SH-SY5Y (cell line): ENCODE data around the gene ZIC3.

Experiments used
- GATA2 ChIP-seq: IDR thresholded peaks from 2 replicates; pipeline ENCODE4 v1.6.1; 2011; ENCODE audit warnings: mild to moderate bottlenecking, low read depth, low read length
- GATA3 ChIP-seq: IDR thresholded peaks from 2 replicates; pipeline ENCODE4 v1.6.1; 2011; ENCODE audit warnings: low read depth, mild to moderate bottlenecking, low read length, moderate library complexity

Gene ZIC3

DNA sequence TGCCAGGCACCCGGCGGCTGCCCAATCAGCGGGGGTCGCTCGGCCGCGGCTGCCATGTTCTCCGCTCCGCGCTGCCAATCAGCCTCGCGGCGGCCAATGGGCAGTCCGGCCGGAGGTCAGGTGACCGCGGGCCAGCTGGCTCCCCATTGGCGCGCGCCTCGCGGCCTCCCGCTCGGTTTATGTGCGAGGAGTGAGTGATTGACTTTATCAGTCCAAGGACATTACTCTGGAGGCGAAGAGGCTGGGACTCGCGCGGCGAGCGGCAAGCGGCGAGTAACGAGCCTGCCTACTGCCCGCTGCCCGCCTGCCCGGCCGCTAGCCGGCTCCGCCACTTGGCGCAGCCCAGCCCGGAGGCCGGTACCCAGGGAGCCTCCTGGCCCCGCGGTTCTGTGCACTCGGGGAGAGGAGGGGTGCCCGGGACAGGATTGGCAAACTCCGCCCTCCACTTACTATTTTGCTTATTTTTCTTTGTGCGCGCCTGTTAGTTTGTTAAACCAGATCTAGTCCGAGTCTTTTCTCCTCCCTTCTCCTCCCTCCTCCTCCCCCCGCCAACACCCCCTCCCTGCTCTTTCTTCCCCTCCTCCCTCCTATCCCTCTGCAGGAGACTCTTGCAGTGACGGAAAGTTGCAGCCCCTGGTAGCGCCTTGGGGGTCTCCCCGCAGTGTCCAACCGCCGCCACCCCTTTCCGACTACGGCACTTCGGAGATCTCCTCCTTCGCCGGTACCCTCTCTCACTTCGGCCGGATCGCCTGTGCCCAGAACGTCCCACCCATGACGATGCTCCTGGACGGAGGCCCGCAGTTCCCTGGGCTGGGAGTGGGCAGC, at the start of gene ZIC3:
Gene ZIC3 (plus strand): TSS at position 207 of the 825 bp plus-strand sequence. CDS start 565 bp downstream, at position 772.
- no peak for TF ChIP-seq GATA2
- TF ChIP-seq GATA3 = no peak

DNA sequence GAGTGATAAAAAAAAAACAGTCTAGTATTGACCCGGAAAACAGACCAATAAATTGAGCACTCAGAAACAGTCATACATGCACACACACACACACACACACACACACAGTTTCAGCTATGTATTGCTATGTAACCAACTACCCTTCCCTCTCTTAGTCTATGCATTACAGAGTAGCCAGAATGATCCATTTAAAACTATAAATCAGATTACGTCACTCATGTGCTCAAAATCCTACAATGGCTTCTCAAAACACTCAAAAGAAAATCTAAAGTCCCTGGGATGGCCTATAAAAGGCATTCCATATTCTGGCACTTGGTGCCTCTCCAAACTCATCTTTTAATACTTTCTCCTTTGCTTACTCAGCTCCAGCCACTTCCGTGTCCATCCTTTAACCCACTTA, 46.5 kb upstream of the ZIC3 start:
- TF ChIP-seq GATA2 (no peak), GATA3 (no peak)

- no peak for TF ChIP-seq GATA2
- no peak for TF ChIP-seq GATA3
These were observed 19.9 kb upstream of the ZIC3 start for GRCh38 chrX:137545711-137546651.

GRCh38 chrX:137547291-137547690, 18.6 kb upstream of the ZIC3 start:
- TF ChIP-seq GATA2 (no peak), GATA3 (no peak)

DNA sequence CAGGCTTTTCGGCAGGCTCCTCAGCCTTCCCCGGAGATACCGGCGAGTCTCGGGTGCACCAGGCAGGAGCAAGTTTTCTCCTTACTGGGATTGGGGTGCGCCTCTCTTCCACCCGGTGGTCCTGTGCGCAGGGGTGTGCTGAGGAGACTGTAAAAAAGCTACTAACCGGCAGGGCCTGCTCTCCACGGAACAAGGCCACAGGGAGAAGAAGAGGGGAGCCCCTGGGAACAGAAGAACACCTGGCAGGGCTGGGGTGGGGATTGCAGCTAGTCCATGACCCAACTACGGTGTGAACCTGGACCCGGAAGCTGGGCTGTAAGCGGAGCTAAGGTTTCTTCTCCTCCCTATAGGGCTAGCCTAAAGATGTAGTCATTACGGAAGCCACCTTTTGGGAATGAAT, 17.7 kb upstream of the ZIC3 start:
- TF ChIP-seq GATA2 = no peak
- no peak for TF ChIP-seq GATA3

DNA sequence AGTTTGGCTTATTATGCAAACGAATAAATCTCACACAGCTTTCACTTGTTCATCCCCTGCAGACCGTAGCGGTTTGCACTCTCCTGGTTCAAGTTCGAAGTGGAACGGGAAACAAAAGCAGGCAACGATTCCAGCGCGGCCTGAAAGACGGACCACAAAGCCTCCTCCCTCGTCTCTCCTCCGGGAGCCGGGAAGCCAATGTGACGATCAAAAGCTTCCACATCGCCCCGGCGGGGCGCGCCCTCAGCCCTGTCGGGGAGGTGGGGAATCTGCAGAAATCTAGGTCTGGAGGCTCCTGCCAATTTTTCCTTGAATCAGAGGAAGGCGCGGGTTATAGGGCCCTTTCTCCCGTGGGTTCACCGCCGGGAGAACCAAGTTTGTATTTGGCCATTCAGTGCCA, 16.9 kb upstream of the ZIC3 start:
- TF ChIP-seq GATA2 (no peak), GATA3 (no peak)

GRCh38 chrX:137549851-137550664, 15.9 kb upstream of the ZIC3 start:
- TF ChIP-seq GATA2 (no peak), GATA3 (no peak)

GRCh38 chrX:137550665-137551261, 15.2 kb upstream of the ZIC3 start:
- TF ChIP-seq GATA3 = no peak
- no peak for TF ChIP-seq GATA2

DNA sequence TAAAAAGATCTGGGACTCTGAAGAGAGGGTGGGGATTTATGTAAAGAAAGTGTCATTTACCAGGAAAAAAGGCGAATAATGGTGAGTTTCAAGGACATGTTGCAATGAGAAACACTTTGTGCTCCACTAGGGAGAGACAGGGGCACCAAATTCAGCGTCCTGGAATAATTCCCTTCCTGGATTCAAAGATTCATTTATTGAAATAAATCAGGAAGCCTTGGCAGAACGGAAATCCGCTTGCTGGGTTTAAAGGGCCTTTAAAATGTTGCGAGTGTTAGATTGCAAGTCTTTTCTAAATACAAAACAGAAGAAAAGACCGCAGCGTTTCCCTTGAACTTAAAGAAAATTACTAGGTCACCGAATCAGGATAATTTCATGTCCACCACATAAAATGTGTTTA, 3.8 kb upstream of the ZIC3 start:
- TF ChIP-seq GATA2 = no peak
- TF ChIP-seq GATA3 = no peak

DNA sequence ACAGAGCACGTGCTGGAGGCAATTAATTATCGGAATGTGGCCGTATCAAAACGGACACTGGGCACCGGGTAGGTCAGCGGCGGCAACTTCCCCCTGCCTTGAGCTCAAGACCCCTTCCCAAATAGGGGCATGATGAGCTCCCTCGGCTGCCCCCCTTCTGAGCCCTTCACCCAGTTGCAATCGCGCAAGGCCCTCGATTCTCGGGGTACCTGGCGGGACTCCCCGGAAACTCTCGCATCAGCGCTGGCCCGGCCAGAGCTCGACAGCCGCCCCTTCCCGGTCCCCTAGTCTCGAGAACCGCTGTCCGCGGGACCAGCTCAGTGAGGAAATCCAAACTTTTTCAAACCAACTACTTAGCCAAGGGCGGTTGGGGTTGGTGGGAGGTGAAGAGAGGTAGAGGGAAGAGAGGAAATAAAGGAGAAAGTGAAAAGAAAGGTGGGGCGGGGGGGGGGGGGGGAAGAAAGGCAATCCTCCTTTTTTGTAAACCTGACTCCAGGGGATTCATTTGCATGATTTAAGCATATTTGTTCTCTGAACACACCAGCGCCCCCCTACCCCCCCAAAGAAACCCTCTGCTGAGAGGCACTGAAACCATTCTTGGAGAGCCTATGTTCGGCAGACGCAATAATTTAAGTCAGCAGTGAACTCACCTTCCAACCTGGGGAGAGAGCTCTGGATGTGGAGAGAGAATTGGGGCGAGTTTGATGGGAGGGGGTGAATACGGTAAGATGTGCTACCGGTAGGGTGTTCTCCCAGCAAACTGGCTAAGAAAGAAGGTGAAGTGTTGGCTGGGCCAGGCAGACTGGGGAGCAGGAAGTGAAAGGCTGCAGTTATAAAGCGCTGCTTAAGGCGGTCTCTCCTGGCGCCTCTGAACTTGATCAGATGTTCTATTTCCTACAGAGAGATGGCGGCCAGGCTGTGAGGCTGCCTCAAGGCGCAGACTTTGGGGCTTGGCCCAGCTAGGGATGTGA, 2.0 kb upstream of the ZIC3 start:
- TF ChIP-seq GATA3 (no peak), GATA2 (no peak)

- TF ChIP-seq GATA2 = no peak
- no peak for TF ChIP-seq GATA3
These were observed 516 bp upstream of the ZIC3 start for GRCh38 chrX:137565318-137565904.
